NAMALWA (cell line): ENCODE data around the gene MYEF2.

ENCODE experiments used
- DNase-seq: peaks from one replicate; pipeline ENCODE4 v3.0.0-alpha.2; 2015; ENCODE audit warnings: low spot score

The MYEF2 gene

GRCh38 chr15:48087844-48088243 is 90.3 kb downstream of the MYEF2 start:
- DNase-seq: no peak

GRCh38 chr15:48086576-48086975 is 91.5 kb downstream of the MYEF2 start:
- no peak for DNase-seq

- DNase-seq: no peak
Observed at GRCh38 chr15:48086133-48086532, 92.0 kb downstream of the MYEF2 start.

GRCh38 chr15:48085591-48085930 is 92.5 kb downstream of the MYEF2 start:
- no peak for DNase-seq

- DNase-seq: peak; percentile 35
Observed at GRCh38 chr15:48084759-48085590, 93.1 kb downstream of the MYEF2 start.
